Right lobe of liver (tissue), 6 donors: ENCODE results near the gene IBA57. TPM values are rescaled to one million over a fixed set of nuclear protein-coding genes. Genes with fewer than 3 reads are reported as not detected.

Source experiments
- ATAC-seq, 4 donors: fragments of 200-7000 bp; cut with Tn5 transposase; one replicate each; pipeline ENCODE4 v1.9.1; 2020; ENCODE audit warnings: mild to moderate bottlenecking in 4 of 4, moderate library complexity in 4 of 4
- DNase-seq, 3 donors: peaks; one replicate each; pipeline ENCODE4 v3.0.0-alpha.2; 2020
- H3K27ac ChIP-seq, 3 donors: fragments of 200-600 bp; one replicate each; pipeline ENCODE4 v1.8.0; 2022
- H3K27me3 ChIP-seq, 2 donors: fragments of 200-600 bp; one replicate each; pipeline ENCODE4 v1.8.0; 2022
- H3K36me3 ChIP-seq, 4 donors: fragments of 200-600 bp; sonication (generic) in 1 of 4; one replicate each; pipeline versions ENCODE4 v1.5.1 to v1.8.0; 2017 to 2022; ENCODE audit warnings: control low read depth in 1 of 4
- H3K4me1 ChIP-seq, 4 donors: fragments of 200-600 bp; sonication (generic) in 1 of 4; one replicate each; pipeline versions ENCODE4 v1.5.1 to v1.8.0; 2017 to 2022; ENCODE audit warnings: control low read depth in 1 of 4
- H3K4me3 ChIP-seq, 3 donors: fragments of 200-600 bp; one replicate each; pipeline ENCODE4 v1.8.0; 2022
- H3K9me3 ChIP-seq, 4 donors: fragments of 200-600 bp; sonication (generic) in 1 of 4; one replicate each; pipeline versions ENCODE4 v1.5.1 to v1.8.0; 2017 to 2022; ENCODE audit warnings: control low read depth in 1 of 4
- POLR2A ChIP-seq: fragments of 450-650 bp; IDR thresholded peaks from one replicate; pipeline ENCODE4 v1.6.1; 2017; ENCODE audit warnings: antibody characterized with exemption, mild to moderate bottlenecking
- WGBS: methylation state at CpG from one replicate; pipeline ENCODE4 v1.1.6; 2018; ENCODE audit warnings: low coverage, low lambda C conversion rate; ENCODE audit not compliant: insufficient coverage; ENCODE audit errors: missing lambda C conversion rate; 5-methylcytosine and 5-hydroxymethylcytosine counted together
- intact Hi-C, 2 donors: fragments of 100-400 bp; cut with DNase I; formaldehyde crosslinking; loops; one replicate each; pipeline versions ENCODE4 v1.11.2 to v1.14.1; 2022
- total RNA-seq, 6 experiments: library from RNA; depleted of rRNA in 2 of 6; stranded (reverse); fragments of >200 nt in 2 of 6; fragmentation: NEBNext Ultra II Directional in 3 of 6; extraction: Animal tissue kit (Norgen Biotek cat#: 25700) in 3 of 6; gene quantifications; one replicate each; pipeline versions ENCODE4 v1.1.0 to v1.2.4, GENCODE V29; 2016 to 2023
- TF ChIP-seq, protein P1 (sequence below), 4 donors: fragments of 200-600 bp in 3 of 4; fragments of 450-650 bp in 1 of 4; IDR thresholded peaks; one replicate each; pipeline versions ENCODE4 v1.5.1 to v1.8.0; 2016 to 2022; ENCODE audit warnings: antibody characterized with exemption in 4 of 4, mild to moderate bottlenecking in 2 of 4
- donor health status: DM: no; HTN: yes; CAD: no.
- donor health status: DM: no; HTN: no; CAD: no.
- donor health status: DM: no; HTN: no; CAD: no.
- donor health status: DM: no; HTN: yes; CAD: no.
- donor health status: DM: no; HTN: yes; CAD: no.

The IBA57 gene
- total RNA-seq, 6 experiments from 2014 or later, result 5.1 to 8.0 (median 6.1) TPM

GRCh38 chr1:228176024-228176395, 10.4 kb downstream of the IBA57 start:
- no peaks in the 10 kb centered on the region for H3K4me1 ChIP-seq
- no peaks in the 10 kb centered on the region for H3K27me3 ChIP-seq
- H3K36me3 ChIP-seq, result peaks cover 0 to 4% (median 0%) of the 10 kb centered on the region in 4 donors
- WGBS, result no CpG with 5 or more reads among the region's 4 CpGs
- no peak overlapping the region for H3K4me3 ChIP-seq
- intact Hi-C loops, result no loop called here
- H3K27ac ChIP-seq, result no peak overlapping the region
- no peak for TF ChIP-seq POLR2A
- TF ChIP-seq, protein P1, sequence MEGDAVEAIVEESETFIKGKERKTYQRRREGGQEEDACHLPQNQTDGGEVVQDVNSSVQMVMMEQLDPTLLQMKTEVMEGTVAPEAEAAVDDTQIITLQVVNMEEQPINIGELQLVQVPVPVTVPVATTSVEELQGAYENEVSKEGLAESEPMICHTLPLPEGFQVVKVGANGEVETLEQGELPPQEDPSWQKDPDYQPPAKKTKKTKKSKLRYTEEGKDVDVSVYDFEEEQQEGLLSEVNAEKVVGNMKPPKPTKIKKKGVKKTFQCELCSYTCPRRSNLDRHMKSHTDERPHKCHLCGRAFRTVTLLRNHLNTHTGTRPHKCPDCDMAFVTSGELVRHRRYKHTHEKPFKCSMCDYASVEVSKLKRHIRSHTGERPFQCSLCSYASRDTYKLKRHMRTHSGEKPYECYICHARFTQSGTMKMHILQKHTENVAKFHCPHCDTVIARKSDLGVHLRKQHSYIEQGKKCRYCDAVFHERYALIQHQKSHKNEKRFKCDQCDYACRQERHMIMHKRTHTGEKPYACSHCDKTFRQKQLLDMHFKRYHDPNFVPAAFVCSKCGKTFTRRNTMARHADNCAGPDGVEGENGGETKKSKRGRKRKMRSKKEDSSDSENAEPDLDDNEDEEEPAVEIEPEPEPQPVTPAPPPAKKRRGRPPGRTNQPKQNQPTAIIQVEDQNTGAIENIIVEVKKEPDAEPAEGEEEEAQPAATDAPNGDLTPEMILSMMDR (IDR thresholded peaks at IDR 0.05), result no peak
- DNase-seq (no peak), ATAC-seq (no peak)
- H3K9me3 ChIP-seq, result no peaks in the 10 kb centered on the region

DNA sequence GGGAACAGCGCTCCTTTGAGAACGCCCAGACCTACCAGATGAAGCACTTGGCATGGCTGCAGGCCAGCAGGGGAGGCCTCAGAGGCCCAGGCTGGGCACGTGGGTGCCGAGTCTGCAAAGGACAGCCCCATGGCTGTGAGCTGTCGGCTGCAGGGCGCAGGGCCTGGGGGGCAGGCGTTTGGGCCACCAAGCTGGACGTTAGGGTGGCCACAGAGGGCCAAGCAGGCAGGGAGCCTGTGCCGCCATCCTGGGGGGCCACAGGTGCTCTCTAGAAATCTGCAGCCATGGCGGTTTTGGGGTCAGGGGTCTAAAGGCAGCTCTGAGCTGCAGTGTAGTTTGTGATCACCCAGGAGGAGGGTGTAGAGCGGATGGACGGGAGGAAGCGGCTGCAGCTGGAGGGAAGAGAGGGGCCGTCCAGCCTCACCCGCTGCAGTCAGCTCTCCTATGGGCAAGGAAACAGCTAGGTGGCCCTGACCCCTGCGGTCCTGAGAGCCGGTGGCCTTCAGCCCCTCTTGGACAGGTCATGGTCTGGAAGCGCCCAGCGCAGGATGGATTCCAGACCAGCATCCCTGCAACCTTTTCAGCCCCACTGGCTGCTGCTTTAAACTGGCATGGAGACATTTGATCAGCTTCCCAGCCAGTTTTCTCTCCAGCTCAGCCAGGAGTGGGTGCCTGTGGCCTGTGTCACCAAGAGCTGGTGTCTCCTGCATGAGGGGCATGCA, 11.0 kb downstream of the IBA57 start:
- ATAC-seq, result no peak
- intact Hi-C loops, result no loop called here
- 70% methylated on average over 4 of the region's 19 CpGs for WGBS
- TF ChIP-seq POLR2A, result no peak
- TF ChIP-seq, protein P1 (IDR thresholded peaks at IDR 0.05), result no peak
- H3K9me3 ChIP-seq, result no peaks in the 10 kb centered on the region
- no peaks in the 10 kb centered on the region for H3K4me1 ChIP-seq
- no peak overlapping the region for H3K4me3 ChIP-seq
- DNase-seq, result no peak
- H3K36me3 ChIP-seq, result peaks cover 0 to 4% (median 0%) of the 10 kb centered on the region in 4 donors
- H3K27ac ChIP-seq, result no peak overlapping the region
- no peaks in the 10 kb centered on the region for H3K27me3 ChIP-seq

GRCh38 chr1:228177183-228177475, 11.5 kb downstream of the IBA57 start:
- no peak overlapping the region for H3K4me3 ChIP-seq
- peaks cover 0 to 4% (median 0%) of the 10 kb centered on the region in 4 donors for H3K36me3 ChIP-seq
- ATAC-seq, result no peak
- no peaks in the 10 kb centered on the region for H3K9me3 ChIP-seq
- H3K27me3 ChIP-seq, result no peaks in the 10 kb centered on the region
- 80% methylated on average over 2 of the region's 5 CpGs for WGBS
- no peak overlapping the region for H3K27ac ChIP-seq
- TF ChIP-seq, protein P1 (IDR thresholded peaks at IDR 0.05), result no peak
- TF ChIP-seq POLR2A, result no peak
- no peaks in the 10 kb centered on the region for H3K4me1 ChIP-seq
- intact Hi-C loops, result no loop called here
- DNase-seq, result no peak

DNA sequence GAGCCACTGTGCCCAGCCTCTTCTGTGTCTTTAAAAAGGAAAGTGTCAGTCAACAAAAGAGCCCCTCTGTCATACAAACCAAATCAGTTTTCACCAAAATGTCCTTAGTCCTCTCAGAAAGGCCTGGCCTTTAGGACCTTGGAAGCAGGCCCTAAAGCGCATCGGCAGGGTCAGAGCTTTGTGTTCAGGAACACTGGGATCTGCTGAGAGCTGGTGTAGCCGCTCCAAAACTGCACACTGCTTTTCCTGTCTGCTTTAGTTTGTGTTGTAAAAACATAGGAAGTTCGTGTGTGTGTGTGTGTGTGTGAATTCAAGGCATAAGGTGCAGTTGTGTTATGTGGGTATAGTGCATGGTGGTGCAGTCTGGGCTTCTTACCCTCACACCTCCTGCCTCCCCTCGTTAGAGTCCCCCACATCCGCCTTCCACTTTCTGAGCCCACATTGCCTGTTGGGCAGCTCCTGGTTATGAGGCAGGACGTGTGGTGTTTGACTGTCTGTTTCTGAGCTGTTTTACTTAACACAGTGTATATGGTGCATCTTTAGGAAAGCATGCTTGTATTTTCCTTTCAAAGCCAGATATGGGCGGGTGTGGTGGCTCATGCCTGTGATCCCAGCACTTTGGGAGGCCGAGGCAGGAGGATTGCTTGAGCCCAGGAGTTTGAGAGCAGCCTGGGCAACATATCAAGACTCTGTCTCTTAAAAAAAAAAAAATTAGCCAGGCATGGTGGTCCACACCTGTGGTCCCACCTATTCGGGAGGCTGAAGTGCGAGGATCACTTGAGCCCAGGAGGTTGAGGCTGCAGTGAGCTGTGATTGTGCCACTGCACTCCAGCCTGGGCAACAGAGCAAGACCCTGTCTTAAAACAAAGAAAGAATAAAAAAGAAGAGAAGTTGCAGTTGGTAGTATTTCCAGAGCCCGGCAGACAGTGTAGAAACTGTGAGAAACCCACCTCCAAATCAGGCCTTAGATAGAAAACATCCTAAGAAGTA, 12.4 kb downstream of the IBA57 start:
- Histone ChIP-seq H3K36me3 (peaks cover 0 to 4% (median 0%) of the 10 kb centered on the region in 4 donors), H3K4me1 (no peaks in the 10 kb centered on the region), H3K27ac (no peak overlapping the region), H3K9me3 (no peaks in the 10 kb centered on the region), H3K4me3 (no peak overlapping the region), H3K27me3 (no peaks in the 10 kb centered on the region)
- TF ChIP-seq, protein P1 (IDR thresholded peaks at IDR 0.05), result no peak
- TF ChIP-seq POLR2A, result no peak
- intact Hi-C loops, result no loop called here
- ATAC-seq, result no peak
- 90% methylated on average over 11 of the region's 12 CpGs for WGBS
- no peak for DNase-seq
